Measurements from ENCODE around the gene ZBTB21. TPM values are rescaled to one million over a fixed set of nuclear protein-coding genes. Genes with fewer than 3 reads are reported as not detected.
A peak's percentile ranks its signal among the peaks of the same experiment; 100 is the strongest.

ZBTB21 gene
- total and polyA plus RNA-seq, 9 of the 15 experiments (the other 6 are each of a cell fraction or from before 2014, with no cell fraction given): 2.2 to 15.2 (median 8.7) TPM

DNA sequence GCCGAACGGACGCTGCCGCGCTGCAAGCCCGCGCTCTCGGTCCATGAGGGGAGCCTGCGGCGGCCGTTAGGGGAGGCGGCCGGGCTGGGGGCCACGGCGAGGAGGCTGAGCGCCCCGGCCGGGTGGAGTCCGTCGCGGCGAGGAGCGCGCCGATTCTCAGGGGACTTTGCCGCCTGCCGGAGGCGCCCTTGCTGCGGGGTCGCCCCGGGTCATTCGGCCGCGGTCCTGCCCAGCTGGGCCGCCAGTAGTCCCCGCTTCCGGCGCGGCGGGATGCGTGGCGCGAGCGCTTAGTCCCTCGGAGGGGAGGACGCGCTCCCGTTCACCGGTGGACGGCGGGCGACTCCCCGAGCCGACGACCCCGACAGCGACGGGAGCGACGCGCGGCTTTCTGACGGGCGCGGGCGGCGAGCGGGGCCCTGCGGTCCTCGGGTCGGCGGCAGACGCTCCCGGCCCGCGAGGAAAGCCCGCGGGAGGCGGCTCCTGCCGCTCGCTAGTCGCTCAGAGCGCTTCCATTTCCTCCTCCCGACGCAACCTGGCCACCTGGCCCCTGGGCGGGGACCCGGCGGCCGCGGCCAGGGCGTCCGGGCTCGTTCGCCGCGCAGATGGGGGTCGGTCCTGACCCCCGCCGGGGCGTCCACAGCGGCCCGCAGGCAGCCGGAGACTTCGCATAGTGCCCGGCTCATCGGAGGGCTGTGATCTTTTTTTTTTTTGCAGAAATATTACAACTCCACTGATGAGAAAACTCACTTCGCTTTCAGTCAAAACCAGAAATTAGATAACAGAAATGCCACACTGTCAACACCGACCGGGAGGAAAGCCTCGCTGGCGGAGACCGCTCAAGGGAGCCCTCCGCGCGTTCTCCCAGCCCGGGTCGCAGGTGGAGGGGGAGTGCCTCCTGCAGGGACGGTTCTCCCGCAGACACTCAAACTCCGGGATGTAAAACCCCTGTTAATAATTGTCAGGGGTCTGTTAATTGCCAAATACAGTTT lies 641 bp upstream of the ZBTB21 start (continued):
- TF ChIP-seq RFX1 (IDR thresholded peaks at IDR 0.05) (no peak), RFX5 (IDR thresholded peaks at IDR 0.05; ENCODE audit: low read depth, low read length) (no peak), KLF13 (tag; IDR thresholded peaks at IDR 0.05; ENCODE audit: borderline replicate concordance, low read depth) (0 out of 2 replicates have a peak, but pooled peaks have one; percentile 18), RBM25 (IDR thresholded peaks at IDR 0.05; ENCODE audit: low read depth, low read length, severe bottlenecking) (peak; percentile 17), ZFPM2 (CRISPR knock-in tag; IDR thresholded peaks at IDR 0.05) (no peak), SP1 (CRISPR knock-in tag; IDR thresholded peaks at IDR 0.05) (no peak), TRIM24 (IDR thresholded peaks at IDR 0.05) (no peak; a peak in 1 of 4 replicates), MED1 (CRISPR knock-in tag; IDR thresholded peaks at IDR 0.05; ENCODE audit: borderline replicate concordance) (no peak), RBM17 (IDR thresholded peaks at IDR 0.05; ENCODE audit: borderline replicate concordance, low read depth, low read length) (no peak), POLR2A (conservative IDR thresholded peaks at IDR 0.05) (peak; percentile 19), TCF7 (IDR thresholded peaks at IDR 0.05; ENCODE audit: borderline replicate concordance) (no peak), ZNF316 (IDR thresholded peaks at IDR 0.05) (no peak), CC2D1A (IDR thresholded peaks at IDR 0.05) (no peak), ILK (tag; IDR thresholded peaks at IDR 0.05; ENCODE audit: borderline replicate concordance, low read depth) (no peak), ADNP (tag; IDR thresholded peaks at IDR 0.05) (no peak), BHLHE40 (IDR thresholded peaks at IDR 0.05; ENCODE audit: low read length) (no peak), ZNF780A (CRISPR knock-in tag; IDR thresholded peaks at IDR 0.05) (no peak), EHMT2 (IDR thresholded peaks at IDR 0.05) (no peak), NCOR1 (IDR thresholded peaks at IDR 0.05) (0 out of 2 replicates have a peak, but pooled peaks have one; percentile 47)
- TF ChIP-seq, protein P1, sequence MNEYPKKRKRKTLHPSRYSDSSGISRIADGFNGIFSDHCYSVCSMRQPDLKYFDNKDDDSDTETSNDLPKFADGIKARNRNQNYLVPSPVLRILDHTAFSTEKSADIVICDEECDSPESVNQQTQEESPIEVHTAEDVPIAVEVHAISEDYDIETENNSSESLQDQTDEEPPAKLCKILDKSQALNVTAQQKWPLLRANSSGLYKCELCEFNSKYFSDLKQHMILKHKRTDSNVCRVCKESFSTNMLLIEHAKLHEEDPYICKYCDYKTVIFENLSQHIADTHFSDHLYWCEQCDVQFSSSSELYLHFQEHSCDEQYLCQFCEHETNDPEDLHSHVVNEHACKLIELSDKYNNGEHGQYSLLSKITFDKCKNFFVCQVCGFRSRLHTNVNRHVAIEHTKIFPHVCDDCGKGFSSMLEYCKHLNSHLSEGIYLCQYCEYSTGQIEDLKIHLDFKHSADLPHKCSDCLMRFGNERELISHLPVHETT (CRISPR knock-in tag; conservative IDR thresholded peaks at IDR 0.05 in 1 of 2, IDR thresholded peaks at IDR 0.05 in 1 of 2): peak; percentile 49 to 89; a peak in 2 of 4 replicates
- TF ChIP-seq, protein P2, sequence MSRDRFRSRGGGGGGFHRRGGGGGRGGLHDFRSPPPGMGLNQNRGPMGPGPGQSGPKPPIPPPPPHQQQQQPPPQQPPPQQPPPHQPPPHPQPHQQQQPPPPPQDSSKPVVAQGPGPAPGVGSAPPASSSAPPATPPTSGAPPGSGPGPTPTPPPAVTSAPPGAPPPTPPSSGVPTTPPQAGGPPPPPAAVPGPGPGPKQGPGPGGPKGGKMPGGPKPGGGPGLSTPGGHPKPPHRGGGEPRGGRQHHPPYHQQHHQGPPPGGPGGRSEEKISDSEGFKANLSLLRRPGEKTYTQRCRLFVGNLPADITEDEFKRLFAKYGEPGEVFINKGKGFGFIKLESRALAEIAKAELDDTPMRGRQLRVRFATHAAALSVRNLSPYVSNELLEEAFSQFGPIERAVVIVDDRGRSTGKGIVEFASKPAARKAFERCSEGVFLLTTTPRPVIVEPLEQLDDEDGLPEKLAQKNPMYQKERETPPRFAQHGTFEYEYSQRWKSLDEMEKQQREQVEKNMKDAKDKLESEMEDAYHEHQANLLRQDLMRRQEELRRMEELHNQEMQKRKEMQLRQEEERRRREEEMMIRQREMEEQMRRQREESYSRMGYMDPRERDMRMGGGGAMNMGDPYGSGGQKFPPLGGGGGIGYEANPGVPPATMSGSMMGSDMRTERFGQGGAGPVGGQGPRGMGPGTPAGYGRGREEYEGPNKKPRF (IDR thresholded peaks at IDR 0.05; ENCODE audit: low read depth, low read length): no peak
- TF ChIP-seq, protein P3, sequence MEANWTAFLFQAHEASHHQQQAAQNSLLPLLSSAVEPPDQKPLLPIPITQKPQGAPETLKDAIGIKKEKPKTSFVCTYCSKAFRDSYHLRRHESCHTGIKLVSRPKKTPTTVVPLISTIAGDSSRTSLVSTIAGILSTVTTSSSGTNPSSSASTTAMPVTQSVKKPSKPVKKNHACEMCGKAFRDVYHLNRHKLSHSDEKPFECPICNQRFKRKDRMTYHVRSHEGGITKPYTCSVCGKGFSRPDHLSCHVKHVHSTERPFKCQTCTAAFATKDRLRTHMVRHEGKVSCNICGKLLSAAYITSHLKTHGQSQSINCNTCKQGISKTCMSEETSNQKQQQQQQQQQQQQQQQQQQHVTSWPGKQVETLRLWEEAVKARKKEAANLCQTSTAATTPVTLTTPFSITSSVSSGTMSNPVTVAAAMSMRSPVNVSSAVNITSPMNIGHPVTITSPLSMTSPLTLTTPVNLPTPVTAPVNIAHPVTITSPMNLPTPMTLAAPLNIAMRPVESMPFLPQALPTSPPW (CRISPR knock-in tag; IDR thresholded peaks at IDR 0.05): peak; percentile 85
- TF ChIP-seq, protein P4, sequence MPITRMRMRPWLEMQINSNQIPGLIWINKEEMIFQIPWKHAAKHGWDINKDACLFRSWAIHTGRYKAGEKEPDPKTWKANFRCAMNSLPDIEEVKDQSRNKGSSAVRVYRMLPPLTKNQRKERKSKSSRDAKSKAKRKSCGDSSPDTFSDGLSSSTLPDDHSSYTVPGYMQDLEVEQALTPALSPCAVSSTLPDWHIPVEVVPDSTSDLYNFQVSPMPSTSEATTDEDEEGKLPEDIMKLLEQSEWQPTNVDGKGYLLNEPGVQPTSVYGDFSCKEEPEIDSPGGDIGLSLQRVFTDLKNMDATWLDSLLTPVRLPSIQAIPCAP (CRISPR knock-in tag; IDR thresholded peaks at IDR 0.05; ENCODE audit: borderline replicate concordance): no peak

All from K562 (cell line).